Measurements from ENCODE around the gene YIF1A.

DNA sequence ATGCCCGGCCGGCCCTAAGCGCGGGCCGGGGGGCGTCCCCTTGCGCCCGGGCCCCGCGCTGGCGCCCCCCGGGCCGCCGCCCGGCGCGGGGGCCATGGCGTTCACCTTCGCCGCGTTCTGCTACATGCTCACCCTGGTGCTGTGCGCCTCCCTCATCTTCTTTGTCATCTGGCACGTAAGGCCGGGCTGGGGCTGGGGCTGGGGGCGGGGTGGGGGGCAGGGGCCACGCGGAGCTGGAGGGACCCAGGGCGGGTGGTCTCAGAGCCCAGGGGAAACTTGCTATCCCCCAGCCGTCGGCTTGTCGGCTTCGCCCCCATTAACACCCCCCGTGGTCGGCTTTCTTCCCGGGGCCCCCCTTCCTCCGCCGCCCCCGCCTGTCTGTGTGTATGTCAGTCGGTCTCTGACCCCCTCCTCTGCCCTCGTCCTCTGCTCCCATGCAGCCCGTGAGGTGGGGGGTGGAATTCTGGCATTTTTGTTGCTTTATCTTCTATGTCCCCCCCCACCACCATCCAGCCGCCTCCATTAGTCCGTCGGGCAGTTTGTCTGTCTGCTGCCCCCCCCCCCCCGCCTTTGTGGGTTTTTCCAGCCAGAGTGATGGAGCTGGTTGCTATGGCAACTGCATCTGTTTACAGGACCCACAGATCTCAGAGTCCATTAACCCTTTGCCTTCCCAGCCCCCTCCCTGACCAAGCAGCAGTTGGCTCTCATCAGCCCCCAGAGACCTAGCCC is 10.4 kb downstream of the YIF1A start:
- TF ChIP-seq, protein P1, sequence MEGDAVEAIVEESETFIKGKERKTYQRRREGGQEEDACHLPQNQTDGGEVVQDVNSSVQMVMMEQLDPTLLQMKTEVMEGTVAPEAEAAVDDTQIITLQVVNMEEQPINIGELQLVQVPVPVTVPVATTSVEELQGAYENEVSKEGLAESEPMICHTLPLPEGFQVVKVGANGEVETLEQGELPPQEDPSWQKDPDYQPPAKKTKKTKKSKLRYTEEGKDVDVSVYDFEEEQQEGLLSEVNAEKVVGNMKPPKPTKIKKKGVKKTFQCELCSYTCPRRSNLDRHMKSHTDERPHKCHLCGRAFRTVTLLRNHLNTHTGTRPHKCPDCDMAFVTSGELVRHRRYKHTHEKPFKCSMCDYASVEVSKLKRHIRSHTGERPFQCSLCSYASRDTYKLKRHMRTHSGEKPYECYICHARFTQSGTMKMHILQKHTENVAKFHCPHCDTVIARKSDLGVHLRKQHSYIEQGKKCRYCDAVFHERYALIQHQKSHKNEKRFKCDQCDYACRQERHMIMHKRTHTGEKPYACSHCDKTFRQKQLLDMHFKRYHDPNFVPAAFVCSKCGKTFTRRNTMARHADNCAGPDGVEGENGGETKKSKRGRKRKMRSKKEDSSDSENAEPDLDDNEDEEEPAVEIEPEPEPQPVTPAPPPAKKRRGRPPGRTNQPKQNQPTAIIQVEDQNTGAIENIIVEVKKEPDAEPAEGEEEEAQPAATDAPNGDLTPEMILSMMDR (conservative IDR thresholded peaks at IDR 0.05), result no peak
- no peak for TF ChIP-seq EZH2 (IDR thresholded peaks at IDR 0.05; ENCODE audit: low read depth)
